NCI-H510A treated with DMSO at 0.1 percent for 48 hours (cell line): ENCODE data around the gene ERCC5.
A peak's percentile ranks its signal among the peaks of the same experiment; 100 is the strongest.

Source experiments
- DNase-seq: peaks from one replicate; lab custom pipeline; 2025; lab: John Stamatoyannopoulos, UW

Gene ERCC5

DNA sequence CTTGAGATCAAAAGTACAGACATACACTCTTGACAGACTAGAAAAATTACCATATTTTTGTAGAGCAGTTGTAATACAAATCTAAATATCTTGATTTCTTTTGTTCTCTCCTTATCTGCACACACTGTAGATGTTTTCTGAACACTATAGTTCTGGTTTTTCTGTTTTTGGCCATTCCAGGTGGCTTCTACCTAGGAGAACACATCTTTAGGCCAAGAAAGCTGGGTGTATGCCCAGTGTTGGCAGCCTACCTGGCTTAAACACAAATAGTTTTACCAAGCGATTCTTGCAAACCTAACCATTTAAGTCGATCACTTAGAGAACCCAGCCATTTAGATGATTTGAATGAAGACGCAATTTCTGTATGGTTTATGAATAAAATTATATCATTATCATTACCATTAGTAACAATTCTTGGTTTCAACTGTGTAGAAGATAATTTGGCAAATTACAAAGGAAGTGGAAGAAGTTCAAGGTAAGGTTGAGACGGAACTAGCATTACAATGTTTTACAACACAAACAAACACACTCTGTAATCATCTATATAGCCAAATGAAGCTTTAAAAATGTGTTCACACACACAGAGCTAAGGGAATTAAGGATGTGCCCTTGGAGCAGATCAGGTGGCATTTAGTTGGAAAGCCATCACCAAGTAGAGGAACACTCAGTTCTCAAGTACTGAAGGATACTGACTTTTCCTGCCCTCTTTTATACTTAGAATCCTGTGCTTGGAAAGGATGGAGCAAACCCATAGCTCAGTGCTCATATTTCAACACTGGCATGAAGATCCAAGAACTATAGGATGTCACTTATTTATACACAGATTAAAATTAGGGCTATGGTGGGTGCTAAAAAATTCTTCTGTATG lies 36.2 kb downstream of the ERCC5 start:
- no peak for DNase-seq

DNA sequence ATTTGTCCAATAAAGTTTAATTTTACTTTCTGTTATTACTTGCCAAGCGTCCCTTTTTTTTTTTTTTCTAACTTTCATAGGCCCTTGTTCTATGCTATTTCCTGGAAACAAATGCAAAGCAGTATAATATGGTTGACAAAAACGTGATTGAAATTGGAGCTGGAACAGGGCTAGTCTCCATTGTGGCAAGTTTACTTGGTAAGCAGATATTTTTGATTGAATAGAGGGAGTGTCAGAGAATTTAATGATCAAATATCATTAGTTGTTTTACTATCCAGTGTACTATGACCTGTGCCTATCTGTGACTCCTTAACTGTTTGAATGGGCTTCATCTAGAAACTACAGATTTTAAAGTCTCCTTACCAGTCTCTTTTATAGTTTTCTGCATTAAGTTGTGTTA lies 46.7 kb downstream of the ERCC5 start:
- no peak for DNase-seq

DNA sequence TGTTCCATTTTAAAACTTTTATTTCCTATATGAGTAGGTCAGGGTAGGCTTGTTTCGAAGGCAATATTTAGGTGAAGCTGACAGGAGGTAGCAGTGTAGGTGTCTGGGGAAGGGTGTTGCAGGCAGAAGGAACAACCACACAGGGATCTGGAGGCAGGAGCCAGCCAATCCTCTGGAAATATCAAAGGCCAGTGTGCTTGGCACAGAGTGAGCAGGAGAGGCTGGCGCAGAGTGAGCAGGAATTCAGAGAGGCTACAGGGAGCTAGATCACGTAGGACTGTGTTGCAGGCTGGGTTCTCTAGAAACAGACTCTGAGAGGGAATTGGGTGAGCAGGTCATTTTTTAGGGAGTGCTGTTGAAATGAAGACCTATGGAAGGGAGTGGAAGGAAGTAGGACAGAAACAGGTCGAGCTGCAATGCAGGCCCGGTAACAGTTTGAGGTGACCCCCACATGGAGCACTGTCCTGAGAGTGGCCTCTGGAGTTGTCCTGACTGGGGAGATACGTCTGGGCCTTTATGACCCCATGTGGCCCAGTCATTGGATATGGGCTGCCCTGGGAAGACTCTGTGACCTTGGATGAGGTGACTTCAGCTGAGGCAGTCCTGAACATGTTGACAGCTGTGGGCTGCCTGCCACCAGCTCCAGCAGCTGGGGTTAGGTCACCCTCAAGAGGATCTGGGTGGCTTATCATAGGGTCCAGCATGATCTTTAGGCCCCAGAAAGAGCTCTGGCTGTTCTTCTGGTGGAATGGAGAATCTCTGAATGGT lies 51.7 kb downstream of the ERCC5 start:
- no peak for DNase-seq

DNA sequence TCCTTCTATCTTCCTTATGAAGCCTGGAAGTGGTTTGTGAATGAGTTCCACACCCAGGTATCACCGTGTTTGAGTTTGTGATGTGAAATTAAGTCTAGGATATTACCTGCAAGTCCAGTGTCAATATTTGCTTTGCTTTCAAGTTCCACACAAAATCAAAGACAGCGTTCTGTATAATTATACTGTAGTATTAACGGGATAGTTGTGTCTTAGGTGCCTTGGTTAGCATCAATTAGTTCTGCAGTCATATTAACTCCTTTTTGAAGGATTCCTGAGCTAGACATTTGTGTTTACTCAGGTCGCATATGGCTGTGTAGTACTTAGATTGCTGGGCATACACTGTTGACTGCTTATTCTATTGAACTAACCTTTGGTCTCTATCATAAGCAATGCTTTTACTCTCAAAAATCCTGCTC lies 54.4 kb downstream of the ERCC5 start:
- peak; percentile 45 for DNase-seq

DNA sequence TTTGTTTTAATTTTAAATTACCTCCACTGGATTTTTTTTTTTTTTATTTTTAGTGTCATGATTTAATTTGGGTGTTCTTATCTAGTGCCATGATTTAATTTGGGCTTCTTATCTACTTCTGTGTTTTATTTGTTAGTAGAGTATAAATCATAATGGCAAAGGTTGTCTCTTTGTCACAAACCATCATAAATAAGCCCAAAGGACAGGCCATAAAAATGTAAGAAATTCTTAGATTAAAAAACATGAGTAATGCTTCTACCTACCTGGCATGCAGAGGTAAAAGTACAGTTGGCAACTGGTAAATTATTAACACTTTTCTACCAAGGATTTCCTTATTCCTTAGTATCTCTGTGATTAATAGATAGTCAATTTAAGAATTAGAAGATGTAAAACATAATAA lies 55.2 kb downstream of the ERCC5 start:
- no peak for DNase-seq

DNA sequence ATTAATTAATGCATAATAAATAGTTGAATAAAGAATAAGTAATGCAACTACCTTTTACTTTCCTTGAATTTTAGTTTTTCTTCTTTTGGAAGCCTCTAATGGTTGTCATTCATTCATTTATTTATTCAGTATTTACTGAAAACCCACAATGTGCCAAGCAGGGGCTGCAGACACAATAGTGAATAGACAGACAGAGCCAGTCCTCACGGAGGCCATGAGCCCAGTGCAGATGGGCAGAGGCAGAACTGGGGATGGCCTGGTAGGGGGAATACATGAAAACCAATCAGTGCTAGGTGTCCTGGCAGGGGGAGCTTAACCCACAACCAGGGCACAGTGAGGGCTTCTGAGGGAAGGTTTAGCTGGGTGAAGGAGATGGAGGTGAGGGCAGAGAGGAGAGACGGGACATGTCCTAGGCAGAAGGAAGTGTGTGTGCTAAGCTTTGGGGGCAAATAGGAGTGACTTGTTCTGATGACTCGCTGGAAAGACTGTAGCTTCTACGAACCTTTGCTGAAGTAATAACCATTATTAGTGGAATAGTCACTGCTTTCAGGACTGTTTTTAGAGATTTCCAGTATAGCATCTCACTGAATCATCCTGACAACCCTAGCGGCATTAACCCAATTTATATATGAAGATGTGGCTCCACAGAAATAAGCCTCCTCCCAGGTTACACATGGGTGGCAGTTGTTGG lies 55.9 kb downstream of the ERCC5 start:
- DNase-seq, result no peak

DNA sequence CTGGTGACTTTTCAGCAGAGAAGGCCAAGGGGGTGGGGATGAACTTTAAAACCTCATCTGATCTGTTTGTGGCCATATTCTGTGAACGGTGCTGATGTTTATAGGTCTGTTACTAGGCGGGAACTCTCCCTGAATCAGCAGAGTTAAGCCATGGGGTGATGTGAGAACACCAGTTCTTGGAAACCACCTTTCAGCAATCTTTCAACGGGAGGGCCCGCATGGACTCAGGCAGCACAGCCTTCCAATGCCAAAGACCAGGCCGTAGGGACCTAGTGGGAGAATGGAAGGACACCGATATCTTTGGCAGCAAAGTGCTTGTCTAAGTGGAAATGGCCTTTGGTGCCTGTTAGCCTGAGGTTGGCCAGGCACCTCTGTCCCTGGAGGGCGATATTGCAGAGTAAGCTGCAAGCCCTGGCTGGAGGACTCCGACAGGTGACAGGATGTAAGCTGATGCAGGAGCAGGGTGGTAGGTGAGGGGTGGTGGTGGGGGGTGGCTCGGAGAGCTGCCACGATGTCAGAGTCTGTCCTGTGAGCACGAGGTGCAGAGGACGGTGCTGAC lies 57.0 kb downstream of the ERCC5 start:
- DNase-seq, result no peak

DNA sequence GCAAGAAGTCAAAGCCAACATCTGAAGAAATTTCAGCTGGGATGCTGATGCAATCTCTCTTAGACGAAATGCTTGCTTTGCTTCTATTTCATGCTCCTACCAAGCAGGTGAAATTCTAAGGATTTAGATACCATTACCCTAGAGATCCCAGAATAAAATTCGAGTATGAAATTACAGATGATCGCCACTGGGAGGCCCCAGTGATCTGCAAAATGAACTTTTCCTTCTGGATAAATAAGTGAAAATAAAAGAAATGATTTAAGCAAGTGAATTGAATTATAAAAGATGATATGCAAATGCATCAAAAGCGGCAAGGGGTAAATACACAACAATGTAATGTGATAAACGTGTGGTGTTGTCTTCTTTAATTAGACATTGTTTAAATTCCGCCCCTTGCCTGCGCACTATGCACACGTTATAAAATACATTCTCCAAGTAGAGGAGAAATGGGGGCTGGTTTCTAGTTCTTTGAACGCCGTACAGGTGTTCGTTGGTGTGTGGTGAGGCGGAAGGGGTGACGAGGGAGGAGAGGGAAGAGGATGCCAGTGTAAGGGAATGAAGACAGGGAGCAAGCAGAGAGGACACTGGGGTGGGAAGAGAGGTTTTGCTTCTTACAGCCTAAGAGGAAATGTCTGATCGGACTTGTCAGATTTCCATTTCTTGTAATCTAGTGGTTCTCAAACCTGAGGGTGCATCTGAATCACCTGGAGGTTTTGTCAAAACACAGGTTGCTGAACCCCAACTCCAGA lies 58.0 kb downstream of the ERCC5 start:
- DNase-seq, result no peak

DNA sequence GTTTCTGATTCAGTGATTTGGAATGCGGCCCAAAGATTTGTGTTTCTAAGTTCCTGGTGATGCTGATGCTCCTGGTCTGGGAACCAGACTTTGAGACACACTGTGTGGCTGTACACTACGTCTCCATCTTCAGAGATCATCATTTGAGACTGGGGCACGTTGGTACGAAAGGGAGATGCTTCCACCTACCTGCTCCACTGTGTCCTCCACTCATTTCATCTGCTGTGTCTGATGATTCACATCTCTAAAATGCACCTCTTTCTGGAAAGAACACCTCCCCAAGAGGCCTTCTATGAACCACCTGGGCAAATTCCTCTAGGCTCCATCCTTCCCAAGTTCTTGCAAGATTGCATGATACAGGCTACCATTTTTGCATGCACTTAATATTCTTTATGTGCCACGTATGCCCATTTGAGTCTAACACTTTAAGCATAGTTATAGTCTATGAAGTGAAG lies 58.6 kb downstream of the ERCC5 start:
- DNase-seq, result no peak

DNA sequence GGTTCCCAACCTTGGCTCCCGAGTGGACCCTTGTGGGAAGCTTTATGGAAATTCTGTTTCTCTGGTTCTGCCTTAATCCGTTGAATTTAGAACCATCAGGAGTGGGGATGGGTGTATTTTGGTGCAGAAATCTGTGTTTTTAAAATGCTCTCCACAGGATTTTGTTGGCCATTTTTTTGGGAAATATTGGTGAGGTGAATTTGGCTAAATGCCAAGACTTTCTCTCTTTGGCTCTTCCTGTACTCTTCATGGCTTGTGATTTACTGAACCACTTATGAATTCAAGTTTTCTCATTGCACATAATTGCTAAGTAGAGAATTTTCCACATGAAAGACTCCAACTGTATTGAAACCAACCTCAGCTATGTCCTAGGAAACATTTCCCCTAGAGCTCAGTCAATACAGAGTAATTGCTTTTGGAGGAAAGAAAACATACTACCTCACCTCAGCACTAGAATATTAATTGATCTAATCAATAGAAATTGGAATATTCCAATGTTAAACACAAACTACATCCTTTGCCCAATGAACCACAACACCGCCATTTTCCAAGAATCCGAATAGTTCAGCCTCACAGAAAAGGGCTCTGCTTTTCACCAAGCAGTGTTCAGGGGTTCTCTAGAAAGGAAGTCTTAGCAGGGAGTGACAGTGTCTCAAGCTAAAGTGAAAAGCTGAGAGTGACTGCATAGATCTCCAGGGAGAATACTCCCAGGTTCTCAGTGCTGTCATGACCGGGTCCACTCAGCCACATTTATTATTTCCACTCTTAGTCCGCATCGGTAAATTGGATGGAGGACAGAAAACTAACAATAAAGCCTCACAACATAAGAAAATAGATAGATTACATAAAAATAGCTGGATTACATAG lies 60.3 kb downstream of the ERCC5 start:
- no peak for DNase-seq

DNA sequence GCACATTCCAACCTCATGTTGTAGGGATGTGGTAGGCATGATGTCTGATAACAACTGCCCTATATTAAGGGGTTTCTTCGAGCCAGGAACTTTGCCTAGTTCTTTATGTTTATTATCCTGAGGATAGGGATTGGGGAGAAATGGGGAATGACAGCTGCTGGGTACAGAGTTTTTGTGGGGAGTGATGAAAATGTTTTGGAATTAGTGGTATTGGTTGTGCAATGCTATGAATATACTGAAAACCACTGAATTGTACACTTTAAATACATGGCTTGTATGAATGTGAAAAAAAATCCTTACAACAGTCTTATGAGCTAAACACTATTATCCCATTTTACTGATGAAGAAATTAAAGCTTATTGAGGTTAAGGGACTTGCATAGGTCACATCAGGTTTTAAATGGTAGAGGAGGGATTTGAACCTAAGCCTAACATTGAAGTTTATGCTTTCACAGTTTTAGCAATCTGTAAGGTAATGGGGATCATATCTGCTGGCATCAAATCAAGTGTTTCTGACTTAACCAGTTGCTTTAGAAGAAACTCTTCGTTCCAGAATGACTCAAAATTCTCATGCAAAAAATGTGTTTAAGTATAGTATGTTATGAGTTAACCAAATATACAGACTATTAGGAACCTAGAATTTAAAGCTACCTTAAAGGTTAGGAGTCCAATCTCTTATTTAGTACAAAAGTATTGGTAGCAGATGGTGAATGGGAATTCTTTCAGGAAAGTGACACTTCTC lies 61.4 kb downstream of the ERCC5 start:
- no peak for DNase-seq

DNA sequence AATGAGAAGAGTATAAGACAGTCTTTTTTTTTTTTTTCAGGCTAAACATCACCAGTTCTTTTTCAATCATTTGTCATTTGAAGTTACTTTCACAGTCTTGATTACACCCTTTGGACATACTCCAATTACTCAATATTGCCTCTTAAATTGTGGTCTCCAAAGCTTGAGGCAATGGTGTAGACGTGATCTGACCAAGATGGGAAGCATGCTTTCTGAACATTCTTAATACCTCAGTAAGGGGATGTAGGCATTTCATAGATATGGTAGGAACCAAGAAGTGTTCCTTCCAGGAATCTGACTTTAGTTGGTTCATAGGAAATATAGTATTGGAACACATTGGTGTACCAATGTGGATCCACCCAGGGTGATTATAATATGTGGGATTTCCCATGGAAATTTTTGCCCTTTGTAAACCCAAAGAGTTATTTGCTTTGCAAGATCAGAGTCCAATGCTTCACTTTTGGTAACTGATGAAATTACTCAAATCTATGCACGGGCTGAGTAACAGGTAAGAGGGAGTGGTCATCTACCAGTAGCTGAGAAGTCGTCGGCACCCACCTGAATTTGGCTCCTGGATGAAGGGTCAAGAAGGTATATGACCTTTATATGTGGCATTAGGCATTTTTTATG lies 62.2 kb downstream of the ERCC5 start:
- DNase-seq, result no peak

DNA sequence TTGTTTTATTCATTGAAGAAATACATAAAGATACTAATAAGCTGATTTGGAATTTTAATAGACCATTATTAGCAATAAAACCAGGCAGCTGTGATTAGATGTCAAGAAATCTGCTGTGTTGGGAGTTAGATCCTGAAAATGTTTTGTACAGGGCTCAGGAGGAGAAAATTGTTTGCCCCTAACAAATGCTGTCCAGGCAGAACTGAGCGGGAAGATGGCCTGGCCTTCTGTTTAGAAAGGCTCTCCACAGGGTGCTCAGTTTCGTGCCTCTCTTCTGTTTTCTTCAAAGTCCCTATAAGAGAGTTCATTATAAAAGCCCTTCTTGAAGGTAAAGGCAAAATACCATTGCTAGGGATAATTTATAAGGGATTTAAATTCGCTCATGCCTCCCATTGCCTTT lies 64.1 kb downstream of the ERCC5 start:
- no peak for DNase-seq

DNA sequence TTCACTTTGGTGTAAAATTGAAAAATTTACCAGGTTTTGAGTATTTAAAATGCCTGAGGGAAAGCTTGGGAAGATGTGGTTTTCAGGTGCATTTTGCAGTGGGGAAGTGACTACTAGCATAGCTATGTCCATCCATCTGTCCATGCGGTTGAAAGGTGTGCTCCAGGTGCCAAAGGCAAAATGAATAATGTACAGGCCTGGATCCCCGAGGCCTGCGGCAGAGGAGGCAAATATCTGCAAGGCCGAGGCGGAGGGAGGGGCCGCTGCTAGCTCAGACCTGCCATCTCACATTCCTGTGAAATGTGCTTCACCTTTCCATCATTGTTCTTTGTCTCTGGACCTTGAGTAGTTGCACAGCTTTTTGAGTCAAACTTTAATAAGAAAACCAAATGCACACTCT lies 65.5 kb downstream of the ERCC5 start:
- DNase-seq, result no peak

DNA sequence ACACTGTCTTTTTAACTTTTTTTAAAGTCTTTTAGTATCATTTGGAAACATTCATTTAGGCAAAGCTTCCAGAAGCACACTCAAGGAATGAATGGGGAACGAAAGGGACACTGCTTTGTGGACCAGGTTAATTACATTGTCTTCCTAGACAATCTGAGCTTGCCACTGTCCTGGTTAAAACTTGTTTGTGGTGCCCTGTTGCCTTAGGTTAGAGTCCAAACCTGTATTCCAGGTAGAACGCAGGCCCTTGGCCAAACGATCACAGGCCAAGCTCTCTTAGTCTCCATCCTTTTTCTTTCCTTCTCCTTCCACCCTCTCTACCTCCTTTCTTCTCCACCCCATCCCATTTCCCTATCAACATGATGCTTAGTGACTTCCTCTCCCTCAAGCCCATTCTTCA lies 66.8 kb downstream of the ERCC5 start:
- no peak for DNase-seq

DNA sequence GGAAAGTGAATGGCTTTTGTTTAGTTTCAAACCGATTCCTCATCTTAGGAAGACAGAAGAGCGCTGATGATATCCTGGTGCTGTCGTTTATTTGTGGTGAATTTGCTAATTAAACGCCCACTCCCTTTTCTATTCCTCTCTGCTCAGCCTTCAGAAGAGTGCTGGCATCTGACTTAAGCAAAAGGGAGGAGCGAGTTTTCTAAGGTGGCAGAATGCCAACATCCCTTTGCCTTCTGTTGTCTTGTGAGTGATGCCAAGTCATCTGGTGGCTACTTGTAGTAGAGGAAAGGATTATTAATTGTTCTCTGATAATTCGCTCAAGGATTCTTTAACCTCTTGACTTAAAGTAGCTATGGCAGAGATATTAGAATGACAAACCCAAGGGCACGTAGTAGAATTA lies 68.1 kb downstream of the ERCC5 start:
- no peak for DNase-seq

DNA sequence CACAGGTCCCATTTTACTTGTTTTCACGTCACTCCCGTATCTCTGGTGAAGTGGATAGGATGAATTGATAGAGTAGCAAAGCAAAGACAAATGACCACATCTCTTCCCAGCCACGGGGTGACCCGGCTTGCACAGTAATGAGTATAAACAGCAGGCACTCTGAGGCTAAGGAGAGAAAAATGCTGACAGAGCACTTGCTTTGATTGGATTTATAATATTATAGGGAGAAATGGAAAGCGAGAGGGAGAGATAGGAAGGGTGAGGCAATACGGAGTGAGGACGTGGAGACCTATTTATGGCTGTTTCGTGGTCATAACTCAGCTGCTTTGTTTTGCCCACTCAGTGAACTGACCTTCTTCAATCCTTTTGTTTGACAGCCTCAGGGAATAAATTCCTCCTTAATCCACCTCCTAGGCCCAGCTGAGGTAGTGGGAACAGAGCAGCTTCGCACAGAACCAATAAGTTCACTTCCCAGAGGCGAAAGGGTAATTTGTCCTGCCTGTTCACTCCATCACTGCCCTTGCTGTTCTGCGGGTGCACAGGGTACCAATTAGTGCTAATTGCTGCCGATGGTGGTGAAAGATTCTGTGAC lies 68.6 kb downstream of the ERCC5 start:
- no peak for DNase-seq

DNA sequence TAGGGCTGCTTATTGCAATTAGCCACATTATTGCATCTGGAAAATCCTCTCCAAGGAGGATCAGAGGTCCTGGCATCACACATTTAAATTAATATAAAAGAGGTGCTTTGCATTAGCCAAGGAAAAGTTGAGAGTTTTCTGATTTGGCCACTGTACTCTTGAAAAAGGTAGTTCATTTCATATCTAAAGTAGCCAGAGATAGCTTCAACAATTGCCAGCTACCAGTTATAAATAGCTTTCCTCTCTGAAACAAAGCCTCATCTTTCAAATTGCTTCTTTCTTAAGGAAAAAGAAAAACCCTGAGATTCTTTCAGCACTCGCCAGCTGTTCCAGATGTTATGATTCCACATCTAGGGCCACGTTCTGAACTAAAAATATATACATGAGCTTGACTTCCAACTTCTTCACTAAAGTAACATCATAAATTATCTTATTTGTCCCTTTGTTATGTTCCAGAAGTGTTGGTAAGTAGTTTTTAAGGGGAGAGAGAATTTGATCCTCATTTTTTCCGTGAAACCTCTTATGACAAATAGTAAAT lies 69.6 kb downstream of the ERCC5 start:
- no peak for DNase-seq

DNA sequence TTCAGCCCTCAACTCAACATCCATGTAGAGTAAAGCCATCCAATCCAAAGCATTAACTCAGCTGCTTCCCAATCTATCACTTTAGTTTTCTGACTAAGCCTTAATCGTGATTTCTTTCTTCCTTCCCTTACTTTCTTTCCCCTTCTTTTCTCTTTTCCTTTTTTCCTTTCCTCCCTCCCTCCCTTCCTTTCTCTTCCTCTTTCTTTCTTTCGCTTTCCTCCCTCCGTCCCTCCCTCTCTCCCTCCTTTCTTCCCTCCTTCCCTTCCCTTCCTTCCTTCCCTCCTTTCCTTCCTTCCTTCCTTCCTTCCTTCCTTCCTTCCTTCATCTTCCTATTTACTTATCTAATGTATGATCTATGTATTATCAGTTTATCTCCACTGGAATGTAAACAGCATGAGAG lies 71.2 kb downstream of the ERCC5 start:
- no peak for DNase-seq
